DMS153 treated with DMSO at 0.1 percent for 48 hours (cell line): Measurements from ENCODE around the gene PRDM15.

Experiments
- DNase-seq: peaks from one replicate; lab custom pipeline; 2025; ENCODE audit not compliant: unreplicated experiment; lab: John Stamatoyannopoulos, UW

The PRDM15 gene

DNA sequence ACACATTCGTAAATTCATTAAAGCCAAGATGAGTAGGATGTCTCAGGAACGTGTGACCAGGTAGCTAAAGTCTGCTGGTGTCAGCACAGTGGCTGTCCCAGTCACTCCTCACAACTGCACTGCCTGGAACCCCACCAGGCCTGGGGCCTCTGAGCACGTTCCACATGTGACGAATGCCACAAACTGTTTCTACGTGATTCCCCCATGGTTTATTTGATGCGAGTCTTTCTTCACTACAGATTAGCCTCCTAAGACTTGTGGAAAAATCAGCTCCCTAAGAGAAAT is 33.2 kb downstream of the PRDM15 start:
- DNase-seq = no peak

- no peak for DNase-seq
Observed at GRCh38 chr21:41845310-41846032, 33.7 kb downstream of the PRDM15 start.

GRCh38 chr21:41843584-41843983 is 35.6 kb downstream of the PRDM15 start:
- no peak for DNase-seq

- no peak for DNase-seq
Observed at GRCh38 chr21:41840880-41841279, 38.3 kb downstream of the PRDM15 start.

DNA sequence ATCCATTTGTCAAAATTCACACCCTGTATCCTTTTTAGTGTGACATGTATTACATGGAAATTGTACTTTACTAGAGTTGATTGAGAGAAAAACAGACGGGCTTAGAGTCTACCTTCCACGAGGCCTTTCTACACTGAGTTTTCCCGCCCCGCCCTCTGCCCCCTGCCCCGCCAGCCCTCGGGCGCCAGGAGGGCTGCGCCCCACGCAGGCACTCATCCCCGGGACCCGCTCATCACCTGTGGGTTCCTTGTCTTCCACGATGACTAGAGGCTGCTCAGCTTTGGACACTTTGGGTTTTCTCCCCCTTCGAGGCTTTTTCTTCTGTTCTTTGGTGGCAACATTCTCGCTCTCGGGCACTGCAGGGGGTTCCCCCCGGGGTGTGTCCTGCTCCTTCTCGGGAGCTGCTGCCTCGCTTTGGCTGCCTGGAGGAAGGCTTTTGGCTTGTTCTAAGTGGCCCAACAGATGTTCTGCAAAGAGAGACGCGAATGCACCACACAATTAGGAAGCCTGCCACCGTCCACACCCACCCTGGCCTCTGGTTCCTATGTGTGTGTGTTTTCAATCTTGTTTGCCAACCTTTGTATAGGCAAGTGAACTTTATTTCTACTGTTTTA is 39.6 kb downstream of the PRDM15 start:
- no peak for DNase-seq

- no peak for DNase-seq
Observed at GRCh38 chr21:41837756-41838297, 41.3 kb downstream of the PRDM15 start.

- DNase-seq = no peak
Observed at GRCh38 chr21:41836166-41837015, 42.8 kb downstream of the PRDM15 start.

DNA sequence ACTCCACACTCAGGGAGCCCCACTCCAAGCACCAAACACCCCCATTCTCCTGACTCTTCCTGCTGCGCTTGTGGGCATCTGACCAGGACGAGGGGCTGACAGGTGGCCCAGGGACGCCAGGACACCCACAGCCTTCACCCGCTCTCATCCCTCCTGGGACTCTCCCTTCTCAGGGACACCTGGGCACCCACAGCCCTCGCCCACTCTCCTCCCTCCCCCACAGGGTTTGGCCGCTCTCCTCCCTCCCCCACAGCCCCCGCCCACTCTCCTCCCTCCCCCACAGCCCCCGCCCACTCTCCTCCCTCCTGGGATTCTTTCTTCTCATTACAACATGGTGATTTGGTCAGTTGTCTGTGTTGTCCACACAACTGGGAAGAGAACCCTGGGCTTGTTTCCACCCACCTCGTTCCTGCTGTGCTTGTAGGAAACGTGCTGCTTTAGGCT is 43.4 kb downstream of the PRDM15 start:
- DNase-seq = no peak

GRCh38 chr21:41834926-41835663 is 44.0 kb downstream of the PRDM15 start:
- no peak for DNase-seq

GRCh38 chr21:41834252-41834925 is 44.8 kb downstream of the PRDM15 start:
- DNase-seq = no peak

DNA sequence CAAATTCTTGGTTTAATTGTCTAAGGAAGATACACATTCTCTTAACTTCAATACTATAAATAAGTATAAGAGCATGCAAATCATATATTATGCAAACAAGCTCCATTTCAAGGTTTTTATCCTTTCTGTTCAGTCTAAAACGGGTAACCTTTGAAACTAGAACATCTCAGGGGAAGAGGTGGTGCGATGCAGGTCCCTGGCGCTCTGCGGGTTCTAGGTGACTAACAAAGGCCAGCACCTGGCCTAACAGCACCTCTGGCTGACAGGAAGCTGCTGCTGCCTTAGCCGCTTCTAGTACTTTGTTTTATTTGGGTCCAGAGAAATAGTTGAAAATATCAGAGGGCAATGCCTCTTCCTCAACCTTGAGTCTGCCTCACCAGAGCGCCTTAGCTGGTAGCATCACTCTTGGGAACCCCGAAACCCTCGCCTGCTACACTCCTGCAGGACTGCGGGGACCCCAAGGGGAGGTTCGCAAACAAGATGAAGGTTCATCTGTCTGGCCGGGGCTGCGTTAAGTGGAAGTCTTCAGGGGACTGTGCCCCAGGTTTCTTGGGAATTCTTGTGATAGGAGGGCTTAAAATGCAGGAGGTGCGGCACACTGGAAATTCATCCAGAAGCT is 45.5 kb downstream of the PRDM15 start:
- no peak for DNase-seq

- DNase-seq = no peak
Observed at GRCh38 chr21:41832596-41833496, 46.3 kb downstream of the PRDM15 start.

- no peak for DNase-seq
Observed at GRCh38 chr21:41831866-41832595, 47.1 kb downstream of the PRDM15 start.

- no peak for DNase-seq
Observed at GRCh38 chr21:41831453-41831831, 47.7 kb downstream of the PRDM15 start.

DNA sequence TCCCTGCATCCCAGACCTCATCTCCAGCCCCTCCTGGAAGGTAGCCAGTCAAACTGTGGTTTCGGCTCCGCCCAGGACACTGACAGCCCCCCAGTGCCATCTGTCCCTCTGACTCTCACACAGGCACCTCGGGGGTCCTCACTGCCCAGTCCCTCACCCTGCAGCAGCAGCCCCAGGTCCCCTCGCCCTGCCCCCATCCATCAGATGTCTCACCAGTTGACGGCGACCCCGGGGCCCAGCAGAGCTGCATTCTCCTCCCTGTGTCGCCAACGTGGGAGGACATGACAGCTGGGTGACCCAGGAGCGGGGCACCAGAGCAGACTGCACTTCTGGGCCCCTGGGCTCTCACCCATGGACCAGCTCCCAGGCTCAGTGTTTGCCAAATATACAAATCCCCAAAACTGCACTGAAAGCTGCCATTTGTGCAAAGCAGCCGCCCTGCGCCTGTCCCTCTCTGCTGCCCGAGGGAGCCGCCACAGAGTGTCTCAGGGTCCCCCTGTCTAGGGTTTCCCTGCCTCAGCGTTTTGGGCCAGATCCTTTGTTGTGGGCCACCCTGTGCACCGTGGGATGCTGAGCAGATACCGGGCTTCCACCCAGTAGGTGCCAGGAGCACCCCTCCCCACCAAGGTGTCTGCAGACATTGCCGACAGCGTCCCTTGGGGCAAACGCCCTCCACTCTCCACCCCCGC is 48.2 kb downstream of the PRDM15 start:
- no peak for DNase-seq

- DNase-seq = no peak
Observed at GRCh38 chr21:41830145-41830707, 48.9 kb downstream of the PRDM15 start.

- DNase-seq = no peak
Observed at GRCh38 chr21:41828884-41829360, 50.2 kb downstream of the PRDM15 start.
